ENCODE data around the gene DZANK1. TPM values are rescaled to one million over a fixed set of nuclear protein-coding genes. Genes with fewer than 3 reads are reported as not detected.

The DZANK1 gene
- total and polyA plus RNA-seq, 9 of the 15 experiments (the other 6 are each of a cell fraction or from before 2014, with no cell fraction given) = 0.04 to 0.18 (median 0.11) TPM; not detected in 2

- TF ChIP-seq ZBTB11 (CRISPR knock-in tag; IDR thresholded peaks at IDR 0.05) (peak in 1 of 3 experiments; percentile 71; a peak in 2 of 6 replicates), ZNF274 (IDR thresholded peaks at IDR 0.05; ENCODE audit: borderline replicate concordance, low read depth, low read length) (no peak), GTF2F1 (IDR thresholded peaks at IDR 0.05; ENCODE audit: low read depth, low read length) (0 out of 2 replicates have a peak, but pooled peaks have one; percentile 12), ARID4B (CRISPR knock-in tag; IDR thresholded peaks at IDR 0.05) (no peak; the same call in 1 of the 2 replicates), WHSC1 (IDR thresholded peaks at IDR 0.05; ENCODE audit: low read length) (no peak), ZNF57 (CRISPR knock-in tag; IDR thresholded peaks at IDR 0.05) (no peak), HDAC8 (tag; IDR thresholded peaks at IDR 0.05) (no peak), IRF1 (CRISPR knock-in tag; IDR thresholded peaks at IDR 0.05; ENCODE audit: borderline replicate concordance) (no peak), RBBP5 (IDR thresholded peaks at IDR 0.05; ENCODE audit: borderline replicate concordance, insufficient read depth, low read length, poor library complexity, severe bottlenecking) (peak; percentile 51), ZNF124 (CRISPR knock-in tag; IDR thresholded peaks at IDR 0.05) (no peak), MLX (CRISPR knock-in tag; conservative IDR thresholded peaks at IDR 0.05) (no peak), DLX4 (CRISPR knock-in tag; IDR thresholded peaks at IDR 0.05) (no peak), ZBTB26 (CRISPR knock-in tag; IDR thresholded peaks at IDR 0.05) (no peak)
Measured at GRCh38 chr20:18507218-18508191, 40.7 kb upstream of the DZANK1 start, which contains the start of gene SEC23B (continued).
